Activated CD8-positive, alpha-beta memory T cell treated with anti-CD3 and anti-CD28 coated beads for 24 hours (primary cell): ENCODE results near the gene TNFAIP8L2.
"Not testable (repeated sequence)": the region's sequence is repeated elsewhere in the genome, so short reads cannot be mapped to it uniquely, and the experiment has no call there.

ENCODE experiments used
- DNase-seq: peaks from one replicate; pipeline ENCODE4 v3.0.0-alpha.2; 2020

Gene TNFAIP8L2

GRCh38 chr1:151146412-151147131 is 9.9 kb upstream of the TNFAIP8L2 start, which contains the start of gene SEMA6C:
TSS of gene SEMA6C (minus strand) at chr1:151146631. CDS start at chr1:151142621, 4,010 bp downstream.
- DNase-seq = peak; percentile 92

- DNase-seq = no peak
Observed at GRCh38 chr1:151147132-151147503, 9.3 kb upstream of the TNFAIP8L2 start.

- no peak for DNase-seq
Observed at GRCh38 chr1:151147665-151148064, 8.8 kb upstream of the TNFAIP8L2 start.

- peak; percentile 78 for DNase-seq
Observed at GRCh38 chr1:151157067-151157531, 650 bp downstream of the TNFAIP8L2 start.

GRCh38 chr1:151158326-151158725 is 1.9 kb downstream of the TNFAIP8L2 start:
- DNase-seq = peak; percentile 81

- DNase-seq = peak; percentile 72
Observed at GRCh38 chr1:151158751-151159251, 2.4 kb downstream of the TNFAIP8L2 start.

- DNase-seq = no peak
Observed at GRCh38 chr1:151159373-151159772, 2.9 kb downstream of the TNFAIP8L2 start.

GRCh38 chr1:151164732-151165280 is 8.4 kb downstream of the TNFAIP8L2 start:
- DNase-seq = no peak

- no peak for DNase-seq
Observed at GRCh38 chr1:151165281-151165737, 8.9 kb downstream of the TNFAIP8L2 start.

- peak; percentile 96 for DNase-seq
Observed at GRCh38 chr1:151165738-151166504, 9.5 kb downstream of the TNFAIP8L2 start, which contains the start of the genes LYSMD1 and SCNM1. TSS of gene LYSMD1 (minus strand) at chr1:151165902. CDS start at chr1:151165258, 644 bp downstream. TSS of gene SCNM1 (plus strand) at chr1:151166144. CDS start at chr1:151166153, 9 bp downstream.

- DNase-seq = no peak
Observed at GRCh38 chr1:151166505-151166956, 10.1 kb downstream of the TNFAIP8L2 start.

- DNase-seq = no peak
Observed at GRCh38 chr1:151167116-151167515, 10.7 kb downstream of the TNFAIP8L2 start.

- no peak for DNase-seq
Observed at GRCh38 chr1:151171190-151171589, 14.7 kb downstream of the TNFAIP8L2 start.

- no peak for DNase-seq
Observed at GRCh38 chr1:151175041-151175741, 18.7 kb downstream of the TNFAIP8L2 start.

GRCh38 chr1:151175863-151176262 is 19.4 kb downstream of the TNFAIP8L2 start, which contains the start of gene TMOD4:
TSS of gene TMOD4 (minus strand) at chr1:151175981. CDS start at chr1:151174875, 1,106 bp downstream.
- no peak for DNase-seq

GRCh38 chr1:151176514-151177045 is 20.1 kb downstream of the TNFAIP8L2 start:
- no peak for DNase-seq

GRCh38 chr1:151184211-151184610 is 27.8 kb downstream of the TNFAIP8L2 start:
- no peak for DNase-seq

- no peak for DNase-seq
Observed at GRCh38 chr1:151187205-151187604, 30.8 kb downstream of the TNFAIP8L2 start.

GRCh38 chr1:151188667-151189066 is 32.2 kb downstream of the TNFAIP8L2 start:
- not testable (repeated sequence) for DNase-seq

- peak; percentile 90 for DNase-seq
Observed at GRCh38 chr1:151189637-151190445, 33.4 kb downstream of the TNFAIP8L2 start, which contains the start of gene VPS72. TSS of gene VPS72 (minus strand) at chr1:151190197. CDS start at chr1:151190121, 76 bp downstream.

GRCh38 chr1:151192047-151192446 is 35.6 kb downstream of the TNFAIP8L2 start:
- no peak for DNase-seq
